HG02943 (cell line): Measurements from ENCODE around the gene DNMT3A.

Experiments
- ATAC-seq: cut with Tn5 transposase; IDR thresholded peaks from one replicate; pipeline ENCODE4 v1.9.1; 2021; ENCODE audit warnings: mild to moderate bottlenecking, low read depth, moderate library complexity; ENCODE audit not compliant: unreplicated experiment

The DNMT3A gene

DNA sequence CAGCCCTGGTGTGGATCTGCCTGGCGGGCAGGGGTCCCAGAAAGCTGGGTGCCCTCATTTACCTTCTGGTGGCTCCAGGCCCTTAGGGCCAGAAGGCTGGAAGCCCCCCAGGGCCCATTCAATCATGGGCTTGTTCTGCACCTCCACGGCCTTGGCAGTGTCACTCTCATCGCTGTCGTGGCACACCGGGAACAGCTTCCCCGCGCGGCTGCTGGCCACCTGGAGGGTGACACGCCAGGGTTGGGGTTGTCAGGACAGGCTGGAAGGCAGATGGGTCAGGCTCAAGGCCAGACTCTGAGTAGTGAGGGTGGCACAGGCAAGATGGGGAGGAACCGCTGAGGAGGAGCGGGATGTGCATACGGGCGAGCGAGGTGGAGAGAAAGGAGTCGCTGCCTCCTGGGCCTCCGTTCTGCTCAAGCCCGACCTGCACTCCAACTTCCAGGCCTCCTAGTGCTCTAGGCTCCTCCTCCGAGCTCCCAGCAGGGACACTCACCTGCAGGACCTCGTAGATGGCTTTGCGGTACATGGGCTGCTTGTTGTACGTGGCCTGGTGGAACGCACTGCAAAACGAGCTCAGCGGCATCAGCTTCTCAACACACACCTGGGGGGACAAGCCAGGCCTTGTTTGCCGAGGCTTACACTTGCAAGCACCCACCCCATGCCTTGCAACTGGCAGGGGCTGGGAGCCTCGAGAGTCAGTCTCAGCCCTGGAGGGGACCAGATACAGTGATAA is 95.0 kb downstream of the DNMT3A start:
- no peak for ATAC-seq

DNA sequence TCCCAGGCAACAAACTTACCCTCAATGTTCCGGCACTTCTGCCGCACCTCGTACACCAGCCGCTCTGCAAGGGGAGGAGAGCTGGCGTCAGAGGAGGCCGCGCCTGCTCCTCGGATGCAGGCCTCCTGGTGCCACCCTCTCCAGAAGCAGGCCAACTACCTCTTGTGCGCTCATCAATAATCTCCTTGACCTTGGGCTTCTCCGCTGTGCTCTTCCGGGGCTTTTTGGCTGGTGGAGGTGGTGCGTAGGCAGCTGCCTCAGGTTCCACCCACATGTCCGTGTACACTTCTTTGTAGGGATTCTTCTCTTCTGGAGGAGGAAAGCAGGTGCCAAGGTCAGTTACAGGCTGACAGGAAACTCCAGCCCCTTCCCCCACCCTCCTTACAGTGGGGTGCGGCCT is 95.7 kb downstream of the DNMT3A start:
- ATAC-seq: no peak

DNA sequence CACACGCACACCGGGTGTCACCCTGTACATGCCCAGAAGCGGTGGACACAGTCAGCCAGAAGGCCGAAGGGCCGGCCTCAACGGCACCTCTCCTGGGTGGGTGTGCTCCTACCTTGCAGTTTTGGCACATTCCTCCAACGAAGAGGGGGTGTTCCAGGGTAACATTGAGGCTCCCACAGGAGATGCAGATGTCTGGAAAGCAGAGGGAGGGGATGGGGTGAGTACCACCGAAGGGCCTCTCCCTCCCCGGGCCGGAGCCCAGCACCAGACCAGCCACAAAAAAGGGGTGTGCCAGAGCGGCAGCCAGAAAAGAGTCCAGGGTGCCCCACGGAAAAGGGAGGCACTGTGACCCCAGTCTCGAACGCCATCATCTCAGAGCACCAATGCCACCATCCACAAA is 96.6 kb downstream of the DNMT3A start:
- ATAC-seq: no peak

DNA sequence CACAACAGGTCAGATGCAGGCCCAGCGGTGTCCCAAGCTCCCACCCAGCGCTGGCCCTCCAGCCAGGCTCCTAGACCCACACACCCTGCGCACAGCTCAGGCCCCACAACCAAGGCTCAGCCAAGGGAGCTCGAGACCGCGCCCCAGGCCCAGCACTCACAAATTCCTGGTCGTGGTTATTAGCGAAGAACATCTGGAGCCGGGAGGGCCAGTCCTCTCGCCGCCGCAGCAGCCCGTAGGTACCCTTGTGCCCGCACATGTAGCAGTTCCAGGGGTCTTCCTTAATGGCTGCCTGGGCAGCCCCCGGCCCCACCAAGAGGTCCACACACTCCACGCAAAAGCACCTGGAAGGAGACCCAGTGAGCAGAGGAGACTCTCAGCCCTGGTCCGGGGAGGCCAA is 97.7 kb downstream of the DNMT3A start:
- ATAC-seq: no peak

DNA sequence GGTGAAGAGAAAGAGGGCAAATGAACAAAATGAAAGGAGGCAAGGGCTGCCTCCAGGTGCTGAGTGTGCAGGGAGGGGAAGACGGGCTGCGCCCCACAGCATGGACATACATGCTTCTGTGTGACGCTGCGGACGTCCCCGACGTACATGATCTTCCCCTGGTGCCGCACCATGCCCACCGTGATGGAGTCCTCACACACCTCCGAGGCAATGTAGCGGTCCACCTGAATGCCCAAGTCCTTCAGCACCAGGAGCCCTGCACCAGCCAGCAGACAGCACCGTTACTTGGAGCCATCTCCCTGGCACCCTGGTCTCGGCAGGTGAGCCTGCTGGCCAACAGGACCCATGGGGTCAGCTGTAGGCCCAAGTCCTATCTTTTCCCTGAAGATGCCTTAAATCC is 100.3 kb downstream of the DNMT3A start:
- no peak for ATAC-seq

DNA sequence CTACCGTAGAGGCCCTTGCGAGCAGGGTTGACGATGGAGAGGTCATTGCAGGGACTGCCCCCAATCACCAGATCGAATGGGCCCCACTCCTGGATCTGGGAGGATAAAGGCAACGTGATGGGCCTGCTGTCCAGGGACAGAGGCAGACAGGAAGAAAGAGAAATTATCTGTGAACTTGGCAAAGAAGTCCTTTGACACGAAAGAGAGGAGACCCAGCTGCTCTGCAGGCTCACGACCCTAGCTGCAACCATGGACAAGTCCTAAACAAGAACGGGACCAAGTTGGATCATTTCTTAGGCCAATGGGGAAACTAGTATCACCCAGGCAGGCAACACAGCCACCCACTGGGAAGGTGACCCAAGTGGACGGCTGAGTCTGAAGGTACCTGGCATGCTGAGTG is 101.1 kb downstream of the DNMT3A start:
- ATAC-seq: no peak

DNA sequence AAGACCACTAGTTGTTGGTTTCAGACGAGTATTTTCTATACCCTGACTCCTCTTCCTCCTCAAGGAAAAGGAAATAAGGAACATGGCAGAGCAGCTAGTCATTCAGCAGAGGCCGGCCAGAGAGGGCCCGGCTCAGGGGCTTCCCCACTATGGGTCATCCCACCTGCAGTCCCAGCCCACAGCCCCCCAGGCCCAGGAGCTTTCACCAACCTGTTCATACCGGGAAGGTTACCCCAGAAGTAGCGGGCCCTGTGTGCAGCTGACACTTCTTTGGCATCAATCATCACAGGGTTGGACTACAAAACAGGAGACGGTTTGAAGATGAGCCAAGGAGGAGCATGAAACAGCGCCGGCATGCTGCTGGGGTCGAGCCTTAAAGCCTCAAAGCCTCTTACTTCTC is 102.8 kb downstream of the DNMT3A start:
- no peak for ATAC-seq

DNA sequence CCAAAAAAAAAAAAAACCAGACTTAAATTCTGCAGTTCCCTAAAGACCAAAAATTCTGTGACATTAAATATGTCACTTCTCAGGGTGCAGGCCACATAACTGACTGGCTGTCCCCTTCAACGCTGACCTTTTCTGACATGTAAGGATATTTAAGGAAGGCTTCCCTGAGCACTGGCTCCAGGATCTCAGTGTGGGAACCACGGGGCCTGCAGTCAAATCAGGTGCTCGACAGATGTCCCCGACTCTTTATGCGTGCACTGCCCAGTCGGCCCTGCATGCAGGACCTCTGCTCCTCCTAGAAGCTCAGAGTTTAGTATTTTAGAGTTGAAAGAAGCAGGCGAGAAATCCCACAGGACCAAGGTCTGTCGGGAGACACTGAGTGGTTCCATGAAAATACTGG is 104.0 kb downstream of the DNMT3A start:
- ATAC-seq: no peak

DNA sequence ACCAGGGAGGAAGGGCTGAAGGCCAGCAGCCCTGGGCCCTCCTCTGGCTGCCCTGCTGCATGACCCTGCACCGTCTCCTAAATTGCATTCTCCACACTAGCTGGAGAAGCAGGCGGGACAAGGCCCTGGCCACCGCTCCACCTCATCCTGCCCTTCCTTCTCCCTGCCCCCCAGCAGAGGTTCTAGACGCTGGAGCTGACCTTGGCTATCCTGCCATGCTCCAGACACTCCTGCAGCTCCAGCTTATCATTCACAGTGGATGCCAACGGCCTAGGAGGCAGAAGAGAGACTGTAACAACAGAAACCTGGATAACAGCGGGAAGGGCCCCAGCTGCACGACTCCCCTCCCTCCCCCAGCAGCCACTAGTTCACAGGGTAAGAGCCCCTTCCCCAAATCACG is 105.0 kb downstream of the DNMT3A start:
- ATAC-seq: no peak

DNA sequence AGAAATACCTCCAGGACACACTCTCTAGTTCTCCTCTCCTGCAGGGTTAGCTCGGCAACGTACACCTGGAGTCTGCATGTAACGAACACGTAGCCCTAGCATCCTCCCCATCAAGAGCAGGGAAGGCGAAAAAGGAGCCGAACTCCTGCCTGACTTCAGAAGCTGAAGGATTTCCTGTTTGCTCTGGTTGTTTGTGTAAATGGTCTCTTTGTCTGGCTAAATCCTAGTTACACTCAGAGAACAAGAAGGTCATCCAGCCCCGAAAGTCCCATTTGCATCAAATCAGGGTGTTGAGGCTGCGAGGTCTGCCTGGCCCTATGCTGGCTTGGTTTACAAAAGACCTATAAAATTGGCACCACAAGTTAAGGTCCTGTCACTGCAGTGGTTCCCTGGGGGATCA is 107.0 kb downstream of the DNMT3A start:
- no peak for ATAC-seq

DNA sequence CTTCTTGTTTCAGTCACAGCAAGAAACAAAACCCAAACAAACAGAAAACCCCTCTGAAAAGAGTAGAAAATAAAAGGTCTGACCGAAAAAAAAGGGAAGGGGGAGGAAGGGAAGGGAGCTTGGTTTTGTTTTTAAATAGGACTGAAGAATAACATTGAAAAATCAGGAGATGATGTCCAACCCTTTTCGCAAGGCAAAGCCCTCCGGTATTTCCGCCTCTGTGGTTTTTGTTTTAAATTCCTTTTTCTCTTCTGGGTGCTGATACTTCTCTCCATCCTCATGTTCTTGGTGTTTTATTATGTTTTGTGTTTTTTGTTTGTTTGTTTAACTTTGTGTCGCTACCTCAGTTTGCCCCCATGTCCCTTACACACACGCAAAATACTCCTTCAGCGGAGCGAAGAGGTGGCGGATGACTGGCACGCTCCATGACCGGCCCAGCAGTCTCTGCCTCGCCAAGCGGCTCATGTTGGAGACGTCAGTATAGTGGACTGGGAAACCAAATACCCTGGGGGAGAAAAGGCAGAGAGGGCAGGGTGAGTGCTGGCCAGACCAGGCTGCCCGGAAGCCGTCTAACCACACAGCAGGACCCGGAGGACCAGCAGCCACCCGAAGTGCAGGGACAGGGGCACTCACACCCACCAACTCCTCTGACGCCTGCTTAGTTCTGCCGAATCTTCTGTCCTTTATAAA is 107.7 kb downstream of the DNMT3A start:
- ATAC-seq: no peak

DNA sequence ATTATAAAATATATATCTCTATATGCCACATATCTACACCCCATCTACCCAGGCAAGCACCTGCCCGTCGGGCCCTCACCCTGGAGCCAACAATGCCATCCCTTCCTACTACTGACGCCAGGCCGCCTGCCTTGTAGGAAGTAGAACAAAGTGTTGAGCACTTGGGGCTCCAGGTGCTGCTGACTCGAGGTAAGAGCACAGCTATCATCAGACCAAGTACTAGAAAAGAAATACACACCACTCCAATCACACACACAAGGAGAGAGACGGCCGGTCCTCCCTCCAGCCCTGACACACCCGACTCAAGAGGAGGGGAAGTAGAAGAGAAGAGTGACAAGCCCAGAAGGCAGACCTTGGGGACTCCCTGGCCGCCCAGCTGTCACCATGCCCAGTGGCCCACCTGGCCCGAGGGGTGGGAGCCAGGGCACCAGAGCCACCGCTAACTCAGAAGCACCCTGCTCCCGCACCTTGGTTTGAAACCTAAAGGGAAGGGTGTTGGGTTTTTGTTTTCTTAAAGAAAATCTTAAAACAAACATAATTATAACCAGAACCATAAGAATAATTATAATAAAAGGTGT is 109.4 kb downstream of the DNMT3A start:
- no peak for ATAC-seq

DNA sequence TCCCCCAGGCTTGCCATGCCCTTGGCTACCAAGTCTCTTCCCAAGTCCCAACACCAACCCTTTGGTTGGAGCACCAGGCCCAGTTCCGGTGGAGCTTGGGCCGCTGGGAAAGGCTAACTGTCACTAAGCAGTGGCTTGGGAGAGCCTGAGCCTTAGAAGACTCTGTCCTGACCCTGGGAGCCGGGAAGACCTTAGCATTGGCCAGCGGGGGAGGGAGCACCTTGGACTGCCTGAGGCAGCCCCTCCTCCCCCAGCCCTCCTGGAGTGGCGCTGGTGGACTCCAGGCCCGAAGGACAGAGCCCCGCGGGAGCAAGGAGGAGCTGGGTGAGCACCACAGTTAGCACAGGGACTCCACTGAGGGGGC is 110.8 kb downstream of the DNMT3A start:
- ATAC-seq: no peak

DNA sequence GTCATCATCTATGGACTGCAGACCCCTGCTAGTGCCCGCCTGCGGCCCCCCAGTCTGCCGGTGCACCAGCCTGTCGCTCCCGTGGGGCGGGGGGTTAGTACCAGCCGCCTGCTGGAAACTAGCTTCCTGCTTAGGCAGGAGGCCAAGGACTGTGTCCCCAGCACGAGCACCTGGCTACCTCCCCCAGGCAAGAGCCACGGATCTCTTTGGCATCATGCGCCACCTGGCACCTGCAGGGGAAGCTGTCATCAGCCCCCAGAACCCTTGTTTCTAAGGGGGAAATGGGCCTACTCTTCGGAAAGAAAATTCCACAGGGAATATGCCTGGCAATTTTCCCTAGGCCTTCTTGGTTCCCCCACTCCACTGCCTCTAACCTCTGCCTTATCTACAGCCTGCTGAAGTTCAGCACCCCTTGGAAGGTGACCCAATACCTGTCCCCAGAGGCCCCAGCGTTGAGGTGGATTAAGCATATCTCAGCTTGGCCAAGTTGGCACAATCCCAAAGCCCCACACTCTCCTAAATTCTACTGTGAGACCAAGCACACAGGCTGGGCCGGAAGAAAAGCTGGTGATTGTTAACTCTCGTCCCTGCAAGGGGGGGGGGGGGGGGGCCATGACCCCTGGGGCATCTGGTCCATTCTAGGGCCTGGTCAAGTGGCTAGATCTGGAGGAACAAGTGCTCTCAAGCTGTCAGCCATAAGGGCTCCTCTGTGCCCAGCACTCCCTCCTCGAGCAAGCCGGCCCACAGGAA is 111.4 kb downstream of the DNMT3A start:
- no peak for ATAC-seq

DNA sequence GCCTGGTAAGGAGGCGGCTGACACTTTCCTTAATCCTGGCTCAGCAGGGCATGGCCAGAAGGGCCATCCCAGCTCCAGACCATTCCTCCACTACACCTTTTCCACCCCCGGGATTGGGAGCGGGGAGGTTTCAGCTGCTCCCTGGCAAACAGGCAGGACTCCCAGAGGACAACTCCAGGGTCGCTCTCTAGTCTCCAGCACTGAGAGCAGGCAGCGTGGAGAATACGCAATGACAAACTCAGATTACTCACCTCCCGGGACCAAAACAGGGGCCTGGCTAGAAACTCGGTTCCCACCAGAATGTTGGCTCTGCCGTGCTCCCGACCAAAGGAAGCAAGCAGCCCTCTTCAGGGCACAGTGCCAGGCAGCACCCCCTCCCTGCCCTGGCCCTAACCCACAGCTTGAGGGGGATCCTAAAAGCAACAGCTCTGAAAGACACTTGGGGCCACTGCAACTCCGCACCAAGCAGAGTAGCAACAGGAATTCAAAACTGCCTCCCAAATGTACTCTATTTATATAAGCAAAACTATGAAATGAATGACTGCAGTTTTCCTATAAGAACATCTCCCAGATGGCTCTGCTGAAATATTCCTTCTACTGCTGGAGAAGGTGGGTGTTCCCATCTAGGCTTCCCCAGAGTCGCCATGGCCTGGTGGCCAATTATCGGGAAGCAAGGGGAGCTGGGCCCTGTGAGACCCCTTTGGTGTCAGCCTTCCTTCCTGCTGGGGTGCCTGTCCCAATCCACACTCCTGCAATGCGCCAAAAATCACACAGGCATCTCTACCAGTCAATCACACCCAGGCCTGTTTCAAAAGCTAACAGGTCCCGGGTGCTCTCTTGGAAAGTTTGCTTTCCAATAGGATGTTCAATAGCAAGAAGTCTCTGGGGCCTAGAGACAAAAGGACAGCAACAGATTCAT is 112.2 kb downstream of the DNMT3A start:
- no peak for ATAC-seq

DNA sequence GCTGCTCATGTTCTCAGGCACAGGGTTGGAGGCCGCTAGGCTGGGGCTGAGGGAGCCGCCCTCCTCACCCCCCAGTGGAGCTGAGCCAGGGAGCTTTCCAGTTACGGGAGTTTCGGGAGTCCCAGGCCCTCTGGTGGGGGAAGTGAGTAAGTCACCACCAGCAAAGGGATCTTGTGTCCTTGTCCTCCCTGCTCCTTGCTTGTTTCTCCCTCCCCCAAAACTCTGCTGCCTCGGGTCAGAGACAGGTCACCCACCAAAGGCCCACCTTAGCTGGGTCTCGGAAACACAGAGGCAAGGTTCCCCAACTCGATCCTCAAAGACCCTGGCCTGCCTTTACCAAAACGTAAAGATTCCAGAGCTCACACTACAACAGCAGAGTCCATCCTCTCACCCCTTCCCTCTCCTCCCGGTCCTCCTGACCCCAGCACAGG is 112.9 kb downstream of the DNMT3A start:
- ATAC-seq: no peak

DNA sequence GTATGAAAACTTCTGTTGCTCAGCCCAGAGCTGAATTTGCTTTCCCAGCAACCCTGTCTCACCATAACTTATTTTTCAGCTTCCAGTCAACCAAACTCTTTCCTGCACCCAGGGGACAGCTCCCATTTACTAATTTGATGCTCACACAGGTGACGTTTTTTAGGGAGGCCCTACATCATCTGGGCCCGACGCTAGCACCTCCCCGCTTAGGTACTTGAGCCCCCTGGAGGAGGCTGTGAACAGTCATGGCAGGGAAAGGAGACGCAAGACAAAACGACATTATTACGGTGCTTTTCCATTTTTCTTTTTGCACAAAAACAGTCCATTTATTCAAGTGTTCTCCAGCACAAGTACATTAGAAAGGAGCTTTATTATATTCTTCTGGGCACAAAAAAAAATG is 114.1 kb downstream of the DNMT3A start:
- no peak for ATAC-seq

DNA sequence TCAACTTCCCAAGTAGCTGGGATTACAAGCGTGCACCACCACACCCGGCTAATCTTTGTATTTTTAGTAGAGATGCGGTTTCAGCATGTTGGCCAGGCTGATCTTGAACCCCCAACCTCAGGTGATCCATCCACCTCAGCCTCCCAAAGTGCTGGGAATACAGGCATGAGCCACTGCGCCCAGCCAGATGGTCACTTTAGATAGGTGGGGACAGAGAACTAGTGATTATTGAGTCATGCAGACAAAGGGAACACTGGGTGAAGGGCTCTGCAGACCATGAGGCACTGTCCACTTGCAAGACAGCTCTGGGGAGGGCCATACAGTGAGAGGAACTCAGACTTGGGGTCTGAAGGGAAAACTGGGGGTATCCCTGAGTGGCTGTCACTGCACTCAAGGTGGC is 114.9 kb downstream of the DNMT3A start:
- ATAC-seq: no peak

DNA sequence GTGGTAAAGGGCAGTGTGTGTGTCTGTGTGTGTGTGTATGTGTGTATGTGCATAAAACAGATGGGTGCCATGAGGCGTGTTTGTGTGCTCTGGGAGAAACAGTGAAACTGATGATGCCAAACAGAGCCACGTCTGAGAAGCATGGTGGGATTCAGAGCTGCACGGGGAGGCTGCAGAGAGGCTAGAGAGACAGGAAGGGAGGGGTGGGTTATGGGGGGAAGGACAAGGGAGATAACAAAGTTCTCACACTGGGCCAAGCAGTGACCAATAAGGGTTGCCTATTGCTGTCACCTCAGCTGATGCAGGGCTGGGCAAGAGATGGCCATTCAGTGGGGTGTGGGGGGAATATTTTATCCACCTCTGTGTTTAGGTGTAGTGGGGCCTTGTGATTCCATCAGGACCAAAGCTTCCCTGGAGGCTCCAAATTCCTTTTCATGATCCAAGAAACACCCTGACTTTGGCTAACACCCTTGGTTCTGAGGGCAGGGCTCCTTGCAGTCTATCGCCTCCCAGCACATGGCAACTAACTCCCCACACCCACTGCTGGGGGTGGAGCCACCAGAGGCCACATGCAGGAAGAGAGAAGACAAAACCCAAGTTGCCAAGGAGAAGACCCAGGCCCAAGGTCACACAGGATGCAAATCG is 119.1 kb downstream of the DNMT3A start:
- no peak for ATAC-seq

DNA sequence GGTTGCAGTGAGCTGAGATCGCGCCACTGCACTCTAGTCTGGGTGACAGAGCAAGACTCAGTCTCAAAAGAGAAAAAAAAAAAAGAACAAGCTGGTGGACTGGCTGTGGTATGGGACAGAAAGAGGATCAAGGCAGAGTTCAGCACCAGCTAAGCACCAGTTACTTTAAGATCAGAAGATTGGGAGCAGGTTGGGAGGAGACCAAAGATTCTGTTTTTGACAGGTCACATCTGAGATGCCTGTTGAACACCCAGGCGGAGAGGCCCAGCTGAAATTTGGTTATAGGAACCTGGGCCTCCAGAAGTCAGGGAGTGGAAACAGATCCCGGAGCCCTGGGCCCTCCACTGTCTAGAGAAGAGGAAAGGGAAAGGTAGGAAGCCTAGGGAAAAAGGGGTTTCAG is 120.1 kb downstream of the DNMT3A start:
- no peak for ATAC-seq
